HepG2 (cell line): ENCODE results near the gene IQCC. TPM values are rescaled to one million over a fixed set of nuclear protein-coding genes. Genes with fewer than 3 reads are reported as not detected.
A peak's percentile ranks its signal among the peaks of the same experiment; 100 is the strongest.

Experiments
- ASH2L ChIP-seq: fragments of 300-600, 200-600 bp; sonication (generic); IDR thresholded peaks from 2 replicates; pipeline ENCODE4 v1.7.0; 2017; ENCODE audit warnings: low read depth, mild to moderate bottlenecking, moderate library complexity, mixed read lengths, low read length; ENCODE audit not compliant: insufficient read length
- BHLHE40 ChIP-seq: IDR thresholded peaks from 2 replicates; pipeline ENCODE4 v1.6.1; 2011; ENCODE audit warnings: low read length, improper control_type of control experiment
- CEBPB ChIP-seq: IDR thresholded peaks from 2 replicates; pipeline ENCODE4 v1.6.1; 2011; ENCODE audit warnings: low read depth, low read length, improper control_type of control experiment, borderline replicate concordance
- EP300 ChIP-seq, 3 experiments: sonication (generic) in 1 of 3; formaldehyde crosslinking in 1 of 3; IDR thresholded peaks; 2 replicates each; pipeline versions ENCODE4 v1.5.1 to v1.6.1; 2011 to 2020; ENCODE audit warnings: low read depth in 2 of 3, low read length in 2 of 3, borderline replicate concordance in 1 of 3, improper control_type of control experiment in 1 of 3, mild to moderate bottlenecking in 1 of 3, missing genetic modification reagents in 1 of 3, moderate library complexity in 1 of 3
- FOXO1 ChIP-seq: sonication (generic); formaldehyde crosslinking; IDR thresholded peaks from 2 replicates; pipeline ENCODE4 v1.4.0; 2020; ENCODE audit warnings: missing genetic modification reagents
- HMG20A ChIP-seq: IDR thresholded peaks from 2 replicates; pipeline ENCODE4 v1.6.1; 2016; ENCODE audit warnings: borderline replicate concordance
- HOXA7 ChIP-seq: sonication (generic); formaldehyde crosslinking; IDR thresholded peaks from 2 replicates; pipeline ENCODE4 v1.8.1; 2022; ENCODE audit warnings: mild to moderate bottlenecking, missing genetic modification reagents, moderate library complexity
- NAIF1 ChIP-seq: sonication (generic); formaldehyde crosslinking; IDR thresholded peaks from 2 replicates; pipeline ENCODE4 v1.5.0; 2020; ENCODE audit warnings: mild to moderate bottlenecking, missing genetic modification reagents, borderline replicate concordance
- PPARG ChIP-seq: conservative IDR thresholded peaks from 2 replicates; pipeline ENCODE4 v1.6.1; 2016; ENCODE audit warnings: missing biosample characterization, missing genetic modification reagents
- SAFB2 ChIP-seq: sonication (generic); formaldehyde crosslinking; IDR thresholded peaks from 2 replicates; pipeline ENCODE4 v1.5.1; 2020; ENCODE audit warnings: missing genetic modification reagents, low read depth, mild to moderate bottlenecking, borderline replicate concordance
- SMYD3 ChIP-seq: sonication (generic); formaldehyde crosslinking; IDR thresholded peaks from 2 replicates; pipeline ENCODE4 v1.8.1; 2023; ENCODE audit warnings: mild to moderate bottlenecking, missing genetic modification reagents
- SYNCRIP ChIP-seq: fragments of 200-400 bp; formaldehyde crosslinking; IDR thresholded peaks from 2 replicates; pipeline ENCODE4 v1.6.1; 2018; ENCODE audit warnings: mild to moderate bottlenecking, low read depth, low read length; ENCODE audit not compliant: insufficient read depth
- THAP11 ChIP-seq: IDR thresholded peaks from 2 replicates; pipeline ENCODE4 v1.6.1; 2016; ENCODE audit warnings: missing biosample characterization, missing genetic modification reagents
- ZBTB7B ChIP-seq: sonication (generic); formaldehyde crosslinking; IDR thresholded peaks from 2 replicates; pipeline ENCODE4 v1.4.0; 2020; ENCODE audit warnings: missing genetic modification reagents
- ZFYVE20 ChIP-seq: sonication (generic); formaldehyde crosslinking; IDR thresholded peaks from 2 replicates; pipeline ENCODE4 v1.8.0; 2023; ENCODE audit warnings: low read depth, mild to moderate bottlenecking, moderate library complexity, missing genetic modification reagents, borderline replicate concordance
- ZNF367 ChIP-seq: sonication (generic); formaldehyde crosslinking; IDR thresholded peaks from 2 replicates; pipeline ENCODE4 v1.4.0; 2020; ENCODE audit warnings: missing genetic modification reagents, borderline replicate concordance
- ZNF446 ChIP-seq: sonication (generic); formaldehyde crosslinking; IDR thresholded peaks from 2 replicates; pipeline ENCODE4 v1.5.0; 2020; ENCODE audit warnings: mild to moderate bottlenecking, missing genetic modification reagents
- ZNF607 ChIP-seq: sonication (generic); formaldehyde crosslinking; IDR thresholded peaks from 2 replicates; pipeline ENCODE4 v1.5.1; 2020; ENCODE audit warnings: missing genetic modification reagents, mild to moderate bottlenecking, borderline replicate concordance
- ZNF782 ChIP-seq: sonication (generic); formaldehyde crosslinking; IDR thresholded peaks from 2 replicates; pipeline ENCODE4 v1.4.0; 2020; ENCODE audit warnings: missing genetic modification reagents, mild to moderate bottlenecking, borderline replicate concordance
- polyA plus RNA-seq, 8 experiments: library from polyadenylated mRNA; depleted of rRNA in 3 of 8; stranded (reverse) in 7 of 8; unstranded in 1 of 8; fragments of >200 nt; fragmentation: Illumina TruSeq in 4 of 8; extraction: Trizol in 4 of 8; gene quantifications; 2 replicates each; pipeline versions ENCODE4 v1.2.1 to v1.2.3, GENCODE V29; 2011 to 2016; ENCODE audit warnings: low read depth in 4 of 8, missing spikeins in 1 of 8, mixed read lengths in 1 of 8; ENCODE audit not compliant: insufficient read depth in 1 of 8
- total RNA-seq, 5 experiments: library from RNA; depleted of rRNA; stranded (reverse); fragments of >200 nt; fragmentation: Illumina TruSeq; extraction: Trizol; gene quantifications; 2 replicates each; pipeline ENCODE4 v1.2.3, GENCODE V29; 2016; ENCODE audit warnings: low read depth in 1 of 5
- TF ChIP-seq, protein P1 (sequence below): sonication (generic); formaldehyde crosslinking; IDR thresholded peaks from 2 replicates; pipeline ENCODE4 v1.8.1; 2023; ENCODE audit warnings: missing genetic modification reagents, mild to moderate bottlenecking, borderline replicate concordance
- TF ChIP-seq, protein P2 (sequence below): sonication (generic); formaldehyde crosslinking; IDR thresholded peaks from 2 replicates; pipeline ENCODE4 v1.9.0; 2021; ENCODE audit warnings: missing genetic modification reagents, borderline replicate concordance
- TF ChIP-seq, protein P3 (sequence below): sonication (generic); formaldehyde crosslinking; IDR thresholded peaks from 2 replicates; pipeline ENCODE4 v1.8.0; 2022; ENCODE audit warnings: missing genetic modification reagents, mild to moderate bottlenecking, borderline replicate concordance
- TF ChIP-seq, protein P4 (sequence below), 2 experiments: fragments of 450-650 bp in 1 of 2; sonication (generic) in 1 of 2; formaldehyde crosslinking; IDR thresholded peaks; 2 replicates each; pipeline versions ENCODE4 v1.5.0 to v1.8.0; 2020 to 2022; ENCODE audit warnings: mild to moderate bottlenecking in 1 of 2, missing genetic modification reagents in 1 of 2

IQCC gene
- total and polyA plus RNA-seq, 2 of the 13 experiments (the other 11 are each of a cell fraction or from before 2014, with no cell fraction given): 1.7 to 3.0 TPM

DNA sequence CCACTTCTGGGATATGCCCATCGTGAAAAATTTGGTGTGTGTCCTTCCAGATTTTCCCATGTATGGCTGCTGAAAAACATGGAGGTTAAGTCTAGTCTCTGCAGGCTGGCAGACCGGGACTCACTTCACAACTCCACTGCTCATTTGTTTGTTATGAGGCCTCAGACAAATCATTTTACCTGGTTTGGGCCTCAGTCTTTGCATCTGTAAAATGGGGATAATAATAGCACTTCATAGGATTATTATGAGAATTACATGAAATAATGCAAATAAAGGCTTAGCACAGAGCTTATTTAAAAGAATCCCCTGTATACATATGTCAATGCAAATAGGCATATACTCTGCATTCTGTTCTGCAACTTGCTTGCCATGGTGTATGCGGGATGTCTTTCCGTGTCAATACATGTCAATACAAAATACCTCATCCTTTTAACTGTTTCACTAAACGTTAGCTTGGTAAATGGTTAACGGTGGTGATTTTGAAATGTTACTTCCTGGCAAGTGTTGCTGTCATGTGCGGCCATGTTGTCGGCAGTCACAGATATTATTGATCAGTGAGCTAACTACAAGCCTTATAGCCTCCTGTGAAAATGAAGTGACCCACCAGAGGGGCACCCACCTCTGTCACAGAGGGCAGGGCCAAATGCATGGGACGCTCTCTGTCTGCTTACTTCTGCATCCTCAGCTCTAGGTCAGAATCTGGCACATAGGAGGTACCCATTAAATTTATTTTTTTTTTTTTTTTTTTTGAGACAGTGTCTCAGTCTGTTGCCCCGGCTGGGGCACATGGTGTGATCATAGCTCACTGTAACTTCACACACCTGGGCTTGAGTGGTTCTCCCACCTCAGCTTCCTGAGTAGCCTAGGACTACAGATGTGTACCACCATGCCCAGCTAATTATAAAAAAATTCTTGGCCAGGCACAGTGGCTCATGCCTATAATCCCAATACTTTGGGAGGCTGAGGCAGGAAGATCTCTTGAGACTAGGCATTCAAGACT lies 49.9 kb downstream of the IQCC start (continued):
- TF ChIP-seq SYNCRIP (no peak), HOXA7 (CRISPR knock-in tag) (no peak), ASH2L (no peak), HMG20A (CRISPR knock-in tag) (peak; percentile 42; the same call in 1 of the 2 replicates), NAIF1 (CRISPR knock-in tag) (no peak), SAFB2 (CRISPR knock-in tag) (no peak), THAP11 (CRISPR knock-in tag) (peak; percentile 75), SMYD3 (no peak), ZNF607 (CRISPR knock-in tag) (peak; percentile 29; the same call in 1 of the 2 replicates), FOXO1 (CRISPR knock-in tag) (peak; percentile 42; the same call in 1 of the 2 replicates), ZNF782 (CRISPR knock-in tag) (no peak), CEBPB (peak; percentile 69; the same call in 1 of the 2 replicates), PPARG (no peak), ZBTB7B (no peak), ZFYVE20 (CRISPR knock-in tag) (no peak), EP300 (IDR thresholded peaks at IDR 0.05; ENCODE audit: low read depth in 2 of 2, low read length in 2 of 2) (0 out of 4 replicates have a peak, but pooled peaks of 1 of the 2 experiments have one; percentile 18), EP300 (CRISPR knock-in tag; IDR thresholded peaks at IDR 0.05; ENCODE audit: borderline replicate concordance) (no peak), ZNF367 (no peak), ZNF446 (CRISPR knock-in tag) (no peak), BHLHE40 (peak; percentile 51; the same call in 1 of the 2 replicates)
- TF ChIP-seq, protein P1, sequence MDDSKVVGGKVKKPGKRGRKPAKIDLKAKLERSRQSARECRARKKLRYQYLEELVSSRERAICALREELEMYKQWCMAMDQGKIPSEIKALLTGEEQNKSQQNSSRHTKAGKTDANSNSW (CRISPR knock-in tag): no peak
- TF ChIP-seq, protein P2, sequence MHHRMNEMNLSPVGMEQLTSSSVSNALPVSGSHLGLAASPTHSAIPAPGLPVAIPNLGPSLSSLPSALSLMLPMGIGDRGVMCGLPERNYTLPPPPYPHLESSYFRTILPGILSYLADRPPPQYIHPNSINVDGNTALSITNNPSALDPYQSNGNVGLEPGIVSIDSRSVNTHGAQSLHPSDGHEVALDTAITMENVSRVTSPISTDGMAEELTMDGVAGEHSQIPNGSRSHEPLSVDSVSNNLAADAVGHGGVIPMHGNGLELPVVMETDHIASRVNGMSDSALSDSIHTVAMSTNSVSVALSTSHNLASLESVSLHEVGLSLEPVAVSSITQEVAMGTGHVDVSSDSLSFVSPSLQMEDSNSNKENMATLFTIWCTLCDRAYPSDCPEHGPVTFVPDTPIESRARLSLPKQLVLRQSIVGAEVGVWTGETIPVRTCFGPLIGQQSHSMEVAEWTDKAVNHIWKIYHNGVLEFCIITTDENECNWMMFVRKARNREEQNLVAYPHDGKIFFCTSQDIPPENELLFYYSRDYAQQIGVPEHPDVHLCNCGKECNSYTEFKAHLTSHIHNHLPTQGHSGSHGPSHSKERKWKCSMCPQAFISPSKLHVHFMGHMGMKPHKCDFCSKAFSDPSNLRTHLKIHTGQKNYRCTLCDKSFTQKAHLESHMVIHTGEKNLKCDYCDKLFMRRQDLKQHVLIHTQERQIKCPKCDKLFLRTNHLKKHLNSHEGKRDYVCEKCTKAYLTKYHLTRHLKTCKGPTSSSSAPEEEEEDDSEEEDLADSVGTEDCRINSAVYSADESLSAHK (CRISPR knock-in tag): no peak
- TF ChIP-seq, protein P3, sequence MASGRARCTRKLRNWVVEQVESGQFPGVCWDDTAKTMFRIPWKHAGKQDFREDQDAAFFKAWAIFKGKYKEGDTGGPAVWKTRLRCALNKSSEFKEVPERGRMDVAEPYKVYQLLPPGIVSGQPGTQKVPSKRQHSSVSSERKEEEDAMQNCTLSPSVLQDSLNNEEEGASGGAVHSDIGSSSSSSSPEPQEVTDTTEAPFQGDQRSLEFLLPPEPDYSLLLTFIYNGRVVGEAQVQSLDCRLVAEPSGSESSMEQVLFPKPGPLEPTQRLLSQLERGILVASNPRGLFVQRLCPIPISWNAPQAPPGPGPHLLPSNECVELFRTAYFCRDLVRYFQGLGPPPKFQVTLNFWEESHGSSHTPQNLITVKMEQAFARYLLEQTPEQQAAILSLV (CRISPR knock-in tag): no peak
- TF ChIP-seq, protein P4, sequence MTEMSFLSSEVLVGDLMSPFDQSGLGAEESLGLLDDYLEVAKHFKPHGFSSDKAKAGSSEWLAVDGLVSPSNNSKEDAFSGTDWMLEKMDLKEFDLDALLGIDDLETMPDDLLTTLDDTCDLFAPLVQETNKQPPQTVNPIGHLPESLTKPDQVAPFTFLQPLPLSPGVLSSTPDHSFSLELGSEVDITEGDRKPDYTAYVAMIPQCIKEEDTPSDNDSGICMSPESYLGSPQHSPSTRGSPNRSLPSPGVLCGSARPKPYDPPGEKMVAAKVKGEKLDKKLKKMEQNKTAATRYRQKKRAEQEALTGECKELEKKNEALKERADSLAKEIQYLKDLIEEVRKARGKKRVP (CRISPR knock-in tag; IDR thresholded peaks at IDR 0.05): peak in 1 of 2 experiments; percentile 51; a peak in 1 of 4 replicates
